Suprapubic skin (tissue), 4 donors: ENCODE results near the gene CCL16.

ENCODE experiments used
- CTCF ChIP-seq, 2 donors: fragments of 200-600 bp in 1 of 2; fragments of 450-650 bp in 1 of 2; sonication (generic) in 1 of 2; IDR thresholded peaks; one replicate each; pipeline ENCODE4 v1.5.1; 2016 to 2019; ENCODE audit warnings: antibody characterized with exemption in 2 of 2, mild to moderate bottlenecking in 1 of 2, moderate library complexity in 1 of 2
- POLR2A ChIP-seq, 2 donors: fragments of 450-650 bp; IDR thresholded peaks; one replicate each; pipeline ENCODE4 v1.6.1; 2017; ENCODE audit warnings: antibody characterized with exemption in 2 of 2, mild to moderate bottlenecking in 2 of 2, moderate library complexity in 2 of 2
- POLR2AphosphoS5 ChIP-seq, 3 donors: sonication (generic); formaldehyde crosslinking; IDR thresholded peaks; one replicate each; pipeline ENCODE4 v1.6.1; 2017; ENCODE audit warnings: antibody characterized with exemption in 3 of 3

- no peak for TF ChIP-seq CTCF (IDR thresholded peaks at IDR 0.05)
- TF ChIP-seq POLR2A (IDR thresholded peaks at IDR 0.05) = no peak
- no peak for TF ChIP-seq POLR2AphosphoS5 (IDR thresholded peaks at IDR 0.05)
Observed at GRCh38 chr17:36008998-36009665, 27.8 kb upstream of the CCL16 start.
